ENCODE measurements around the gene C6orf89.
"Not testable (repeated sequence)": the region's sequence is repeated elsewhere in the genome, so short reads cannot be mapped to it uniquely, and the experiment has no call there.

The C6orf89 gene

GRCh38 chr6:36888115-36888643, 2.4 kb downstream of the C6orf89 start:
- DNase-seq (ENCODE audit: low spot score): no peak

GRCh38 chr6:36888654-36889481, 3.1 kb downstream of the C6orf89 start:
- no peak for DNase-seq (ENCODE audit: low spot score)

GRCh38 chr6:36890112-36890663, 4.4 kb downstream of the C6orf89 start:
- DNase-seq (ENCODE audit: low spot score): no peak

GRCh38 chr6:36891153-36891552, 5.4 kb downstream of the C6orf89 start:
- DNase-seq (ENCODE audit: low spot score): not testable (repeated sequence)

- no peak for DNase-seq (ENCODE audit: low spot score)
Measured at GRCh38 chr6:36893976-36894932, 8.5 kb downstream of the C6orf89 start.

GRCh38 chr6:36897609-36898008, 11.9 kb downstream of the C6orf89 start:
- peak; percentile 22 for DNase-seq (ENCODE audit: low spot score)

GRCh38 chr6:36904114-36904513, 18.4 kb downstream of the C6orf89 start:
- DNase-seq (ENCODE audit: low spot score): no peak

GRCh38 chr6:36904851-36905393, 19.2 kb downstream of the C6orf89 start:
- no peak for DNase-seq (ENCODE audit: low spot score)

GRCh38 chr6:36906539-36907325, 21.0 kb downstream of the C6orf89 start:
- DNase-seq (ENCODE audit: low spot score): no peak

GRCh38 chr6:36907781-36908180, 22.0 kb downstream of the C6orf89 start:
- no peak for DNase-seq (ENCODE audit: low spot score)

- DNase-seq (ENCODE audit: low spot score): no peak
Measured at GRCh38 chr6:36908747-36909146, 23.0 kb downstream of the C6orf89 start.

- no peak for DNase-seq (ENCODE audit: low spot score)
Measured at GRCh38 chr6:36912030-36912454, 26.3 kb downstream of the C6orf89 start.

GRCh38 chr6:36912586-36912985, 26.8 kb downstream of the C6orf89 start:
- DNase-seq (ENCODE audit: low spot score): no peak

- DNase-seq (ENCODE audit: low spot score): no peak
Measured at GRCh38 chr6:36913082-36913481, 27.3 kb downstream of the C6orf89 start.

- peak; percentile 41 for DNase-seq (ENCODE audit: low spot score)
Measured at GRCh38 chr6:36914227-36914794, 28.6 kb downstream of the C6orf89 start.

GRCh38 chr6:36915599-36915998, 29.8 kb downstream of the C6orf89 start:
- no peak for DNase-seq (ENCODE audit: low spot score)

- no peak for DNase-seq (ENCODE audit: low spot score)
Measured at GRCh38 chr6:36916126-36916525, 30.4 kb downstream of the C6orf89 start.

- DNase-seq (ENCODE audit: low spot score): no peak
Measured at GRCh38 chr6:36917541-36918193, 31.9 kb downstream of the C6orf89 start.

GRCh38 chr6:36920049-36920448, 34.3 kb downstream of the C6orf89 start:
- no peak for DNase-seq (ENCODE audit: low spot score)

GRCh38 chr6:36920546-36920945, 34.8 kb downstream of the C6orf89 start:
- no peak for DNase-seq (ENCODE audit: low spot score)
